Inferior parietal cortex (tissue), 1 donor: ENCODE measurements around the gene RTN4.
A peak's percentile ranks its signal among the peaks of the same experiment; 100 is the strongest.

ENCODE experiments used
- DNase-seq: peaks from one replicate; pipeline ENCODE4 v3.0.0-alpha.2; 2016; ENCODE audit errors: extremely low spot score

The RTN4 gene

GRCh38 chr2:54950811-54951210, 99.4 kb downstream of the RTN4 start:
- no peak for DNase-seq

- no peak for DNase-seq
Observed at GRCh38 chr2:54949431-54949830, 100.8 kb downstream of the RTN4 start.

GRCh38 chr2:54948120-54948519, 102.1 kb downstream of the RTN4 start:
- no peak for DNase-seq

GRCh38 chr2:54947646-54948045, 102.6 kb downstream of the RTN4 start:
- DNase-seq: no peak

- DNase-seq: no peak
Observed at GRCh38 chr2:54947136-54947535, 103.1 kb downstream of the RTN4 start.

- no peak for DNase-seq
Observed at GRCh38 chr2:54946220-54946805, 103.9 kb downstream of the RTN4 start.

- DNase-seq: no peak
Observed at GRCh38 chr2:54945391-54946219, 104.6 kb downstream of the RTN4 start.

- no peak for DNase-seq
Observed at GRCh38 chr2:54944724-54945326, 105.4 kb downstream of the RTN4 start.

- DNase-seq: no peak
Observed at GRCh38 chr2:54942373-54942772, 107.9 kb downstream of the RTN4 start.

GRCh38 chr2:54941248-54941984, 108.8 kb downstream of the RTN4 start:
- peak; percentile 63 for DNase-seq

- no peak for DNase-seq
Observed at GRCh38 chr2:54940723-54941122, 109.5 kb downstream of the RTN4 start.

GRCh38 chr2:54939446-54940118, 110.7 kb downstream of the RTN4 start:
- no peak for DNase-seq

- no peak for DNase-seq
Observed at GRCh38 chr2:54936766-54937165, 113.5 kb downstream of the RTN4 start.

- no peak for DNase-seq
Observed at GRCh38 chr2:54935389-54935788, 114.9 kb downstream of the RTN4 start.

- DNase-seq: no peak
Observed at GRCh38 chr2:54931473-54931872, 118.8 kb downstream of the RTN4 start.

- no peak for DNase-seq
Observed at GRCh38 chr2:54928719-54929118, 121.5 kb downstream of the RTN4 start.

GRCh38 chr2:54927751-54928615, 122.3 kb downstream of the RTN4 start:
- DNase-seq: no peak

GRCh38 chr2:54927085-54927750, 123.0 kb downstream of the RTN4 start:
- DNase-seq: no peak

GRCh38 chr2:54925022-54925421, 125.2 kb downstream of the RTN4 start:
- no peak for DNase-seq

GRCh38 chr2:54924121-54924520, 126.1 kb downstream of the RTN4 start:
- DNase-seq: no peak
